ENCODE measurements around the gene BICD2. TPM values are rescaled to one million over a fixed set of nuclear protein-coding genes. Genes with fewer than 3 reads are reported as not detected.

BICD2 gene
- total and polyA plus RNA-seq, 9 of the 15 experiments (the other 6 are each of a cell fraction or from before 2014, with no cell fraction given): 3.6 to 23.4 (median 11.8) TPM

GRCh38 chr9:92775466-92775865, 10.8 kb upstream of the BICD2 start (continued):
- no peak for TF ChIP-seq ATF3 (IDR thresholded peaks at IDR 0.05)
- TF ChIP-seq ATF3 (CRISPR knock-in tag; conservative IDR thresholded peaks at IDR 0.05): no peak

GRCh38 chr9:92774274-92774673, 9.6 kb upstream of the BICD2 start:
- Histone ChIP-seq H2AFZ (ENCODE audit: low read depth, low read length) (no peak overlapping the region), H3K9me1 (ENCODE audit: control insufficient read depth, insufficient read depth, low read length) (no peaks in the 10 kb centered on the region), H3K9me3 (replicated peaks; ENCODE audit: control insufficient read depth, insufficient read depth, low read depth, low read length) (no peaks in the 10 kb centered on the region), H3K27ac (ENCODE audit: extremely low read depth, low read depth, low read length) (no peak overlapping the region), H3K4me1 (replicated peaks in 1 of 2; ENCODE audit: control insufficient read depth in 2 of 2, insufficient read depth in 2 of 2, low read length in 2 of 2) (peaks cover 9% of the 10 kb centered on the region in 2 experiments; a peak in 4 of 5 replicates), H3K36me3 (ENCODE audit: control insufficient read depth, insufficient read depth, low read length) (no peaks in the 10 kb centered on the region), H3K4me2 (ENCODE audit: insufficient read depth, low read length) (no peak overlapping the region), H3K79me2 (ENCODE audit: control insufficient read depth, insufficient read depth, low read length) (no peaks in the 10 kb centered on the region), H4K20me1 (replicated peaks; ENCODE audit: control insufficient read depth, insufficient read depth, low read length) (no peaks in the 10 kb centered on the region), H3K27me3 (ENCODE audit: control insufficient read depth in 2 of 2, insufficient read depth in 2 of 2, low read length in 2 of 2) (no peaks in the 10 kb centered on the region; a peak in 1 of 5 replicates), H3K9ac (ENCODE audit: insufficient read depth in 1 of 2, low read depth in 2 of 2, low read length in 2 of 2) (no peak overlapping the region), H3K4me3 (no peak overlapping the region)
- in situ Hi-C loops (cut with MboI): no loop called here
- BruUV-seq (replicated peaks): no TSS peak
- ChIA-PET POLR2A (no interaction called here), CTCF (ENCODE audit: low intra/inter-chr PET ratio) (no interaction called here)
- FAIRE-seq (no peak), ATAC-seq (no peak), DNase-seq (ENCODE audit: extremely low read depth in 1 of 4, low spot score in 3 of 4) (no peak)
- TF ChIP-seq ZNF764 (CRISPR knock-in tag; IDR thresholded peaks at IDR 0.05; ENCODE audit: low read depth): no peak
- intact Hi-C loops (cut with micrococcal nuclease): no loop called here
- 15% methylated on average over 1 of the region's 1 CpG for WGBS (ENCODE audit: insufficient coverage, low coverage, missing lambda C conversion rate)

- in situ Hi-C loops (cut with MboI) (no loop called here), intact Hi-C loops (cut with micrococcal nuclease) (no loop called here)
- ATAC-seq (no peak), FAIRE-seq (no peak), DNase-seq (ENCODE audit: extremely low read depth in 1 of 4, low spot score in 3 of 4) (no peak)
- no peaks in the 10 kb centered on the region for H3K36me3 ChIP-seq (ENCODE audit: control insufficient read depth, insufficient read depth, low read length)
- H3K27ac ChIP-seq (ENCODE audit: extremely low read depth, low read depth, low read length): no peak overlapping the region
- ChIA-PET CTCF (ENCODE audit: low intra/inter-chr PET ratio) (no interaction called here), POLR2A (no interaction called here)
- peaks cover 9% of the 10 kb centered on the region in 2 experiments; a peak in 4 of 5 replicates for H3K4me1 ChIP-seq (replicated peaks in 1 of 2; ENCODE audit: control insufficient read depth in 2 of 2, insufficient read depth in 2 of 2, low read length in 2 of 2)
- H3K9ac ChIP-seq (ENCODE audit: insufficient read depth in 1 of 2, low read depth in 2 of 2, low read length in 2 of 2): no peak overlapping the region
- no peaks in the 10 kb centered on the region for H3K79me2 ChIP-seq (ENCODE audit: control insufficient read depth, insufficient read depth, low read length)
- H3K9me3 ChIP-seq (replicated peaks; ENCODE audit: control insufficient read depth, insufficient read depth, low read depth, low read length): no peaks in the 10 kb centered on the region
- BruUV-seq (replicated peaks): no TSS peak
- H4K20me1 ChIP-seq (replicated peaks; ENCODE audit: control insufficient read depth, insufficient read depth, low read length): no peaks in the 10 kb centered on the region
- H3K27me3 ChIP-seq (ENCODE audit: control insufficient read depth in 2 of 2, insufficient read depth in 2 of 2, low read length in 2 of 2): no peaks in the 10 kb centered on the region; a peak in 1 of 5 replicates
- H2AFZ ChIP-seq (ENCODE audit: low read depth, low read length): no peak overlapping the region
- H3K4me3 ChIP-seq: no peak overlapping the region
- H3K9me1 ChIP-seq (ENCODE audit: control insufficient read depth, insufficient read depth, low read length): no peaks in the 10 kb centered on the region
- H3K4me2 ChIP-seq (ENCODE audit: insufficient read depth, low read length): no peak overlapping the region
- WGBS (ENCODE audit: insufficient coverage, low coverage, missing lambda C conversion rate): 49% methylated on average over 3 of the region's 3 CpGs
- TF ChIP-seq USF1 (CRISPR knock-in tag; IDR thresholded peaks at IDR 0.05): no peak
- no peak for TF ChIP-seq MED1 (CRISPR knock-in tag; IDR thresholded peaks at IDR 0.05; ENCODE audit: borderline replicate concordance)
- TF ChIP-seq RBM39 (optimal IDR thresholded peaks at IDR 0.05; ENCODE audit: low read depth, low read length): no peak
- no peak for TF ChIP-seq CBX3 (IDR thresholded peaks at IDR 0.05; ENCODE audit: borderline replicate concordance in 1 of 2, low read length in 2 of 2)
- no peak for TF ChIP-seq MYC (IDR thresholded peaks at IDR 0.05; ENCODE audit: low read depth, low read length)
- TF ChIP-seq MYC (CRISPR knock-in tag; IDR thresholded peaks at IDR 0.05; ENCODE audit: borderline replicate concordance, low read depth): no peak
- TF ChIP-seq RCOR1 (IDR thresholded peaks at IDR 0.05; ENCODE audit: borderline replicate concordance in 1 of 2, low read depth in 2 of 2, low read length in 2 of 2): no peak
Measured at GRCh38 chr9:92773810-92774209, 9.2 kb upstream of the BICD2 start.
